D721Med (cell line): ENCODE data around the gene CCDC77.

Experiments used
- DNase-seq: peaks from one replicate; pipeline ENCODE4 v3.0.0; 2011; ENCODE audit warnings: low spot score; ENCODE audit not compliant: insufficient read length
- FAIRE-seq: peaks from 2 replicates; lab custom pipeline; 2011; peaks lifted over from hg19 to GRCh38; lab: Jason Lieb, UNC
- CTCF ChIP-seq: IDR thresholded peaks from 2 replicates; pipeline ENCODE4 v1.5.1; 2012; ENCODE audit warnings: mild to moderate bottlenecking, control low read depth; ENCODE audit not compliant: insufficient read depth; ENCODE audit errors: missing control alignments

Gene CCDC77

GRCh38 chr12:480831-481816, 79.7 kb downstream of the CCDC77 start:
- no peak for DNase-seq
- no peak for TF ChIP-seq CTCF
- no peak for FAIRE-seq

GRCh38 chr12:482061-482460, 80.6 kb downstream of the CCDC77 start:
- DNase-seq (no peak), FAIRE-seq (no peak)
- no peak for TF ChIP-seq CTCF

- DNase-seq, result no peak
- TF ChIP-seq CTCF, result no peak
- FAIRE-seq, result no peak
Observed at GRCh38 chr12:484096-484495, 82.7 kb downstream of the CCDC77 start.

GRCh38 chr12:490260-490659, 88.8 kb downstream of the CCDC77 start:
- no peak for FAIRE-seq
- DNase-seq, result no peak
- no peak for TF ChIP-seq CTCF
